HEK293T (cell line): Measurements from ENCODE around the gene NDUFS8.
"Not testable (repeated sequence)": the region's sequence is repeated elsewhere in the genome, so short reads cannot be mapped to it uniquely, and the experiment has no call there.

Experiments used
- CTCF ChIA-PET: fragments of 350-600 bp; formaldehyde crosslinking; extraction: SDS; loops from one replicate; lab custom pipeline; 2021; ENCODE audit warnings: antibody characterized with exemption, inconsistent platforms; lab: Yijun Ruan, JAX
- POLR2A ChIA-PET: fragments of 350-600 bp; formaldehyde crosslinking; extraction: SDS; loops from one replicate; lab custom pipeline; 2020; ENCODE audit warnings: antibody characterized with exemption, inconsistent platforms; lab: Yijun Ruan, JAX
- DNase-seq: peaks from one replicate; pipeline ENCODE4 v3.0.0; 2012; ENCODE audit warnings: mixed read lengths; ENCODE audit errors: extremely low spot score
- ARNT ChIP-seq: fragments of 450-650 bp; IDR thresholded peaks from 2 replicates; pipeline ENCODE4 v1.6.1; 2017; ENCODE audit warnings: mild to moderate bottlenecking
- BHLHE40 ChIP-seq: fragments of 450-650 bp; IDR thresholded peaks from 2 replicates; pipeline ENCODE4 v1.6.1; 2016; ENCODE audit warnings: mild to moderate bottlenecking, moderate library complexity, borderline replicate concordance
- CTBP1 ChIP-seq: fragments of 450-650 bp; IDR thresholded peaks from 2 replicates; pipeline ENCODE4 v1.6.1; 2016; ENCODE audit warnings: borderline replicate concordance
- ELF4 ChIP-seq: fragments of 450-650 bp; IDR thresholded peaks from 2 replicates; pipeline ENCODE4 v1.6.1; 2017; ENCODE audit warnings: antibody characterized with exemption
- FOXA1 ChIP-seq: fragments of 450-650 bp; IDR thresholded peaks from 2 replicates; pipeline ENCODE4 v1.6.1; 2016; ENCODE audit warnings: mild to moderate bottlenecking
- FOXK2 ChIP-seq: fragments of 450-650 bp; IDR thresholded peaks from 2 replicates; pipeline ENCODE4 v1.6.1; 2016; ENCODE audit warnings: mild to moderate bottlenecking
- FOXM1 ChIP-seq: fragments of 450-650 bp; IDR thresholded peaks from 2 replicates; pipeline ENCODE4 v1.6.1; 2017; ENCODE audit warnings: mild to moderate bottlenecking, borderline replicate concordance
- HDGF ChIP-seq: fragments of 450-650 bp; IDR thresholded peaks from 2 replicates; pipeline ENCODE4 v1.6.1; 2017; ENCODE audit warnings: antibody characterized with exemption, borderline replicate concordance
- L3MBTL2 ChIP-seq: fragments of 450-650 bp; conservative IDR thresholded peaks from 2 replicates; pipeline ENCODE4 v1.6.1; 2016; ENCODE audit warnings: mild to moderate bottlenecking
- LEF1 ChIP-seq: fragments of 450-650 bp; IDR thresholded peaks from 2 replicates; pipeline ENCODE4 v1.6.1; 2017; ENCODE audit warnings: mild to moderate bottlenecking, borderline replicate concordance
- NFRKB ChIP-seq: fragments of 450-650 bp; IDR thresholded peaks from 2 replicates; pipeline ENCODE4 v1.6.1; 2016; ENCODE audit warnings: mild to moderate bottlenecking, moderate library complexity
- PKNOX1 ChIP-seq: fragments of 450-650 bp; IDR thresholded peaks from 2 replicates; pipeline ENCODE4 v1.6.1; 2016
- SP1 ChIP-seq: fragments of 450-650 bp; IDR thresholded peaks from 2 replicates; pipeline ENCODE4 v1.6.1; 2017
- SUZ12 ChIP-seq: fragments of 450-650 bp; IDR thresholded peaks from 2 replicates; pipeline ENCODE4 v1.6.1; 2016; ENCODE audit warnings: mild to moderate bottlenecking
- TARDBP ChIP-seq: fragments of 450-650 bp; IDR thresholded peaks from 2 replicates; pipeline ENCODE4 v1.6.1; 2016
- ZNF384 ChIP-seq: fragments of 450-650 bp; IDR thresholded peaks from 2 replicates; pipeline ENCODE4 v1.6.1; 2016

NDUFS8 gene

DNA sequence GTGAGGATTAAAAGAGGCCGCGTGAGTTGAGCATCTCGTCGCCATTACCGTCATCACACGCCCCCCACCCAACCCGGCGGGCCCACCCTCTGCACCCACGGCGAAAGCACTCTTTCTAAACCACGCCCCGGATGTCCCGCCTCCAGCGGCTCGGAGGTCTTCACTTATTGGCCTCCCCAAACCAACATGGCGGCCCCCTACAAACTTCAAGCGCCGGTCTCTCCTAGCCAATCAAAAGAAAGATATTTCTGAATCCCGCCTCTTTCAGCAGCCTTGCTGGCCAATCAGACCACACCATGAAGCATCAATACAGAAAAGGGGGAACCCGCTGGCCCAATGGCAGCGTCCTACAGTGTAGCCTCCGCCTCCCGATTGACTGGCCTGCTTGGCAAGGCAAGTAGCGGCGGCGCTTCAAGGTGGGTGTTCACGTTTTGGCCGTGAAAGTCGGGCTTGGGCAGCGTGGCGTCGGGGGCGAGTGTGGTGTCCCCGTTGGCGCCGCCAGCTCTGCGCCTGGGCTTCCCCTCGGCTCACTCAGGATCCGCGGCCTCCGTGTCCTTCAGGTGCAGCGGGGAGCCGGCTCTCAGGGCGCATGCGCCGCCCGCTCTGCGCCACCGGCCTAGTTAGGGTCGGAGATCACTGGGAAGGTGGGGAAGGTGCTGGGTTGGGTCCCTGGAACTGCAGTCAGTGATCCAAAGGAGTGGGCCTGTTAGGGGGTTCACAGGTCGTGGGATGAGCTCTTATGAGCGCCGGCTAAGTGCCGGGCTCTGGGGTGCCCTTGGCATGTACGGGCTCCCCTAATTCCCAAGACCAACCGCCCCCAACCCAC, at the start of gene NDUFS8:
Gene NDUFS8, plus strand, starts transcription at position 364 of the 826 bp plus-strand sequence. CDS start 1,471 bp downstream, outside the sequence.
- TF ChIP-seq ZNF384 (no peak), CTBP1 (no peak), PKNOX1 (peak; percentile 97), HDGF (no peak), BHLHE40 (no peak), L3MBTL2 (0 out of 2 replicates have a peak, but pooled peaks have one; percentile 7), SUZ12 (no peak), NFRKB (no peak)
- ChIA-PET POLR2A (interaction anchor here (0.8 to 6.2 kb wide), 4 partner anchors 11 to 176 kb away, joined by 3 to 43 read pairs (median 4); partner anchors contain the start of genes ALDH3B1 and TCIRG1), CTCF (no interaction called here)
- peak; percentile 97 for DNase-seq

GRCh38 chr11:67981226-67981625, 49.3 kb upstream of the NDUFS8 start:
- DNase-seq, POLR2A ChIA-PET: not testable (repeated sequence)
- CTCF ChIA-PET: interaction anchor here (1.2 to 1.5 kb wide), 2 partner anchors 13 to 26 kb away, joined by 3 to 5 read pairs; no protein-coding TSS in a partner anchor

- POLR2A ChIA-PET, DNase-seq: not testable (repeated sequence)
- CTCF ChIA-PET: interaction anchor here (0.6 kb wide), 1 partner anchor 462 kb away, joined by 3 read pairs; no protein-coding TSS in a partner anchor
Measured at GRCh38 chr11:67982255-67982857, 48.1 kb upstream of the NDUFS8 start.

DNA sequence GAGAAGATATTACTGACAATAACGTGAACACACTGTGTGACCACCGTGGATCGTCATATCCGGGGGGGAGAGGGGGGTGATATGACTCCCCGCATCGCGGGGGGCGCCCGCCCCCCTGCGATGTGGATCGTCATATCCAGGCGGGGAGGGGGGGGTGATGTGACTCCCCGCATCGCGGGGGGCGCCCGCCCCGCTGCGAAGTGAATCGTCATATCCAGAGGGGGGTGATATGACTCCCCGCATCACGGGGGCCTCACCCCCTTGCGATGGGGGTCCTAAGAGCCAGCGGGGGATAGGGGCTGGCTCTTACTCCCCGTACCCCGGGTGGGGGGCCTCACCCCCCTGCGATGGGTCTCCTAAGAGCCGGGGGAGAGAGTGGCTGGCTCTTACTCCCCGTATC, 46.5 kb upstream of the NDUFS8 start:
- DNase-seq: no peak
- ChIA-PET CTCF (no interaction called here), POLR2A (no interaction called here)
- TF ChIP-seq PKNOX1: no peak
- TF ChIP-seq L3MBTL2: no peak
- TF ChIP-seq CTBP1: no peak
- no peak for TF ChIP-seq LEF1
- no peak for TF ChIP-seq HDGF
- TF ChIP-seq BHLHE40: no peak
- no peak for TF ChIP-seq FOXM1
- no peak for TF ChIP-seq FOXA1
- no peak for TF ChIP-seq SUZ12
- no peak for TF ChIP-seq SP1
- no peak for TF ChIP-seq ARNT
- TF ChIP-seq ZNF384: no peak
- no peak for TF ChIP-seq FOXK2
- TF ChIP-seq TARDBP: no peak
- TF ChIP-seq NFRKB: no peak
- TF ChIP-seq ELF4: no peak

- POLR2A ChIA-PET, DNase-seq, CTCF ChIA-PET: not testable (repeated sequence)
Measured at GRCh38 chr11:67985302-67985701, 45.2 kb upstream of the NDUFS8 start.

- DNase-seq, CTCF ChIA-PET, POLR2A ChIA-PET: not testable (repeated sequence)
Measured at GRCh38 chr11:67990546-67991346, 39.7 kb upstream of the NDUFS8 start.

GRCh38 chr11:67991347-67992121, 38.9 kb upstream of the NDUFS8 start:
- CTCF ChIA-PET, POLR2A ChIA-PET, DNase-seq: not testable (repeated sequence)
